22Rv1 (cell line): ENCODE measurements around the gene TMEM14A.

Experiments used
- H3K27ac ChIP-seq: fragments of 450-650 bp; 2 replicates; pipeline ENCODE4 v1.5.1; 2017
- CTCF ChIP-seq: fragments of 450-650 bp; IDR thresholded peaks from 2 replicates; pipeline ENCODE4 v1.5.1; 2017; ENCODE audit warnings: mild to moderate bottlenecking
- ZFX ChIP-seq: fragments of 450-650 bp; IDR thresholded peaks from 2 replicates; pipeline ENCODE4 v1.6.1; 2017; ENCODE audit warnings: antibody characterized with exemption, borderline replicate concordance

TMEM14A gene

GRCh38 chr6:52664186-52664990 lies 6.5 kb upstream of the TMEM14A start:
- no peak for TF ChIP-seq CTCF
- no peak for TF ChIP-seq ZFX
- peak overlapping the region; percentile 62 for H3K27ac ChIP-seq

DNA sequence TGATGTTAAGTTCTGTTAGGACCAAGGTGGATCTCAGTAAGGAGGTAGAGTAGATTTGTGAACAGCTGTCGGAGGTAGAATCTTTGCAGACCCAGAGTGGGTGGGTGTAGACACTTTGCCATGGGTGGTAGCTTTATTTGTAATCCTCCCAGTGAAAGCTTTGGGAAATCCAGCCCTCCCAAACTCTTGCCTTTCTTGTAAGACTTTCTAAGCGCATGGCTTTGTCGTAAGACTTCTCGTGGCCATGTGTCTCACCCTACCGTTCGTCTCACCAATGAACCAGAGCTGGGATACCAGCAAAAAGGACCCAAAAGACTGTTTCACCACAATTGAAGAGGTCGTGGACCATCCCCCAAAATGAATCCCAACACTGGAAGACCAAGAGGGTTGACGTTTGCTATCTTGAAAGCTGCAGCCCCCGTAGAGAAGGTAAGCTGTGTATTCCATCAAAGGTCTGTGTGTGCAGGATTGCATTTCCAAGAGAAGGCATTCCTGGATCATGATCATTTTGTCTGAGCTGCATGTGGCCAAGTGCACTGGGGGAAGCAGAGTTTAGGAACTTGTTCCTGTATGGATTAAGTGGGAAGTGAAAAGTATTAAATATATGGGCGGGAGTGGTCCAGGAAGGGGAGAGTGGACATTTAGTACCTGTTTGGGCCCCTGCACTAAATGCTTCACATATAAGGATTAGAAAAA lies 5.8 kb upstream of the TMEM14A start:
- peak overlapping the region; percentile 62 for H3K27ac ChIP-seq
- TF ChIP-seq CTCF (no peak), ZFX (no peak)

DNA sequence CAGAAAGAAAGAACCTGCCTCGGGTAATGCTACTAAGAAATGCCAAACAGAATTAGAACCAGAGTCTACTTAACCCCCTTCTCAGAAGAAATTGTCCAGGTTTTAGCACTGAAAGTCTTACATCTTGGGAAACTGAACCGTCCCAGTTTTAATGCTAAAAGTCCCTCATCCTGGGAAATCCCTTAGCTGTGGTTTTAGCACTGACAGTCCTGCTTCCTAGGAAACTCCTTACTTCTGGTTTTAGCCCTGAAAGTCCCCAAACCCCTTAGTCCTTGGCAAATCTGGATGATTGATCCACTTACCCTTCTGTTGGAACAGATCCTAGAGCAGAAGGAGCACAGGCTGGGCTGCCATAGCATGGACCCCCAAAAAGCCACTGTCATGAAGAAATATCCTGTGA lies 4.8 kb upstream of the TMEM14A start:
- TF ChIP-seq CTCF (no peak), ZFX (no peak)
- H3K27ac ChIP-seq: no peak overlapping the region

GRCh38 chr6:52666523-52666922 lies 4.4 kb upstream of the TMEM14A start:
- no peak for TF ChIP-seq ZFX

DNA sequence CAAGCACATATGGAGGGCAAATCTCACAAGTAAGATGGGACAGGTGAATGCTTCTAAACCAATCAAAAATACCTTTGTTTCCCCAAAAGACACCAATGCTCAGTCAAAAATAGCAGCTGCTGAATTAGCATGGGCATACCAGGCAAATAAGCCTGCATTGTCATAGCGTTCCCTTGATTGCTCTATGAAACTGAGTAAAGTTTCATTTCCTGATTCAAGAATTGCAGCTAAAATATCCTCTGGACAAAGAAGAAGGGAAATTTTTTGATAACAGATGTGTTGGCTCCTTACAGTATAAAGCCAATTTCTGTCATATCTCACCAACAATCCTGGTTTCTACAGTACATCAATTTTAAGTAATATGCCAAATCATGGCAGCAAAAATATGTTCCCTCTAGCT lies 3.3 kb upstream of the TMEM14A start:
- TF ChIP-seq CTCF (no peak), ZFX (no peak)
- no peak overlapping the region for H3K27ac ChIP-seq

More at GRCh38 chr6:52666523-52666922, 4.4 kb upstream of the TMEM14A start:
- no peak overlapping the region for H3K27ac ChIP-seq

DNA sequence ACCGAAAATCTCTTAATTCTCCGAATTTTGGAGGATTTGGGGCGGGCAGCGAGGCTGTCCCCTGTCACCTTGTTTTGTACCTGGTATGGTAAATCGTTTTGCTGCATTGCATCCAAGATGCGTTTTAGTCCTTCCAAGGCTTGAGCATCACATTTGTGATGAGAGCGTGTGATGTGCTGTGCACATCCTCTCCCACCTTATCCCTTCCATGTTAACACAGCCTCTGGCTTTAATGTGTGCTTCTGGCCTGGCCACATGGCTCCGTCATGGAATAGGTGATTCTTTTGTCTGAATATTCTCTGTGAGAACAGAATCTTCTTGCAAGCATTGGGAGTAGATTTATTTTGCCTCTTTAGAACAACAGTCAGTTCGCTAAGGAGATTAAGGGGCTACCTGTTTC lies 763 bp downstream of the TMEM14A start:
- TF ChIP-seq ZFX (no peak), CTCF (no peak)
- peak overlapping the region; percentile 62; the same call in 1 of the 2 replicates for H3K27ac ChIP-seq

DNA sequence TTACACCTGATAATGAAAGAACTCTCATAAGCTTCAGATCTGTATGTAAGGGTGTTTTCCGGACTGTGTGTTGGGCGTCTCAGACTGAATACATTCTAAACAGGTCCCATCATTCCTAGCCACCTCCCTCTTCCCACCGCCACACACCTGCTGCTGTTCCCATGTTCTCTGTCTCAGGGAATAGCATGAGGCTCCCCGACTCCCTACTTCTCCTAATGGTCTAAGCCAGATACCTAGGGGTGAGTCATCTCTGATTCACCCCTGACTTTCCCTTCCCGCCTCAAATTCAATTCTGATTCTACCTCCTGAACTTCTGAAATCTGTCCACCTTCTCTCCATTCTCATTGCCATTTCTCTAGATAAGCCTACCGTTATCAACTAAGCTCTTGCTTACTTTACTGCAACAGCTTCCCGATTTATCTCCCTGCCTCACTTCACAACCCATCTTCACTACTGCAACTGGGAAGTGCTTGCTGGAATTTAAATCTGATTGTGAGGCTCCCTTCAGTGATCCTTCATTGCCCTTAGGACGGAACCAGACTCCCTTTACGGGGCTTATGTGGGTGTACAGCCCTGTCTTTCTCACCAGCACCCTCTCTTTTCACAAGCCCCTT lies 1.6 kb downstream of the TMEM14A start:
- TF ChIP-seq CTCF (no peak), ZFX (no peak)
- no peak overlapping the region for H3K27ac ChIP-seq
